T-helper 2 cell (primary cell): Measurements from ENCODE around the gene SDHAF2.
"Not testable (repeated sequence)": the region's sequence is repeated elsewhere in the genome, so short reads cannot be mapped to it uniquely, and the experiment has no call there.

Experiments
- DNase-seq, 5 experiments: peaks; one replicate each; pipeline versions ENCODE4 v3.0.0 to v3.0.0-alpha.2; 2012 to 2022

The SDHAF2 gene

GRCh38 chr11:61477126-61477525 lies 47.2 kb downstream of the SDHAF2 start:
- DNase-seq = no peak

- peak; percentile 18 to 37 (median 27) for DNase-seq
Measured at GRCh38 chr11:61477727-61478148, 47.8 kb downstream of the SDHAF2 start.

GRCh38 chr11:61479360-61480058 lies 49.6 kb downstream of the SDHAF2 start:
- not testable (repeated sequence) for DNase-seq

- DNase-seq = no peak
Measured at GRCh38 chr11:61480261-61480993, 50.5 kb downstream of the SDHAF2 start.

- no peak for DNase-seq
Measured at GRCh38 chr11:61480994-61481335, 51.0 kb downstream of the SDHAF2 start.

GRCh38 chr11:61481806-61482205 lies 51.9 kb downstream of the SDHAF2 start:
- DNase-seq = no peak

GRCh38 chr11:61482513-61482912 lies 52.6 kb downstream of the SDHAF2 start:
- no peak for DNase-seq

- DNase-seq = no peak
Measured at GRCh38 chr11:61484541-61484940, 54.6 kb downstream of the SDHAF2 start.

GRCh38 chr11:61485080-61485479 lies 55.2 kb downstream of the SDHAF2 start:
- DNase-seq = no peak

- no peak for DNase-seq
Measured at GRCh38 chr11:61486011-61486620, 56.2 kb downstream of the SDHAF2 start.

GRCh38 chr11:61486779-61487178 lies 56.9 kb downstream of the SDHAF2 start:
- DNase-seq = no peak

- no peak for DNase-seq
Measured at GRCh38 chr11:61487342-61488025, 57.6 kb downstream of the SDHAF2 start.

GRCh38 chr11:61488651-61489291 lies 58.8 kb downstream of the SDHAF2 start:
- DNase-seq = no peak

GRCh38 chr11:61489833-61490721 lies 60.2 kb downstream of the SDHAF2 start:
- no peak for DNase-seq

GRCh38 chr11:61491736-61492395 lies 61.9 kb downstream of the SDHAF2 start:
- no peak for DNase-seq

- no peak for DNase-seq
Measured at GRCh38 chr11:61494381-61494961, 64.5 kb downstream of the SDHAF2 start.

GRCh38 chr11:61495801-61496601 lies 66.1 kb downstream of the SDHAF2 start:
- no peak for DNase-seq
